Measurements from ENCODE around the gene DNAJC6. TPM values are rescaled to one million over a fixed set of nuclear protein-coding genes. Genes with fewer than 3 reads are reported as not detected.

Gene DNAJC6
- total RNA-seq, 1 donor from 2014 or later: 8.3 TPM

- Histone ChIP-seq H3K4me3 (ENCODE audit: low read depth, low read length) (no peak overlapping the region), H3K36me3 (ENCODE audit: control insufficient read depth, insufficient read depth, low read length) (no peaks in the 10 kb centered on the region), H3K27me3 (ENCODE audit: control insufficient read depth, insufficient read depth, low read length) (no peaks in the 10 kb centered on the region)
- no peak for TF ChIP-seq CTCF (IDR thresholded peaks at IDR 0.05; ENCODE audit: insufficient read depth, low read length, poor library complexity, severe bottlenecking)
- DNase-seq (ENCODE audit: low read depth): no peak
These were observed 105.2 kb downstream of the DNAJC6 start for GRCh38 chr1:65414538-65414937.

- no peak for DNase-seq (ENCODE audit: low read depth)
- TF ChIP-seq CTCF (IDR thresholded peaks at IDR 0.05; ENCODE audit: insufficient read depth, low read length, poor library complexity, severe bottlenecking): no peak
- Histone ChIP-seq H3K27me3 (ENCODE audit: control insufficient read depth, insufficient read depth, low read length) (no peaks in the 10 kb centered on the region), H3K36me3 (ENCODE audit: control insufficient read depth, insufficient read depth, low read length) (no peaks in the 10 kb centered on the region), H3K4me3 (ENCODE audit: low read depth, low read length) (no peak overlapping the region)
These were observed 107.4 kb downstream of the DNAJC6 start for GRCh38 chr1:65416767-65417166.

GRCh38 chr1:65417729-65418128 lies 108.4 kb downstream of the DNAJC6 start:
- Histone ChIP-seq H3K4me3 (ENCODE audit: low read depth, low read length) (no peak overlapping the region), H3K36me3 (ENCODE audit: control insufficient read depth, insufficient read depth, low read length) (no peaks in the 10 kb centered on the region), H3K27me3 (ENCODE audit: control insufficient read depth, insufficient read depth, low read length) (no peaks in the 10 kb centered on the region)
- DNase-seq (ENCODE audit: low read depth): no peak
- TF ChIP-seq CTCF (IDR thresholded peaks at IDR 0.05; ENCODE audit: insufficient read depth, low read length, poor library complexity, severe bottlenecking): no peak

- H3K27me3 ChIP-seq (ENCODE audit: control insufficient read depth, insufficient read depth, low read length): no peaks in the 10 kb centered on the region
- H3K4me3 ChIP-seq (ENCODE audit: low read depth, low read length): no peak overlapping the region
- no peak for TF ChIP-seq CTCF (IDR thresholded peaks at IDR 0.05; ENCODE audit: insufficient read depth, low read length, poor library complexity, severe bottlenecking)
- DNase-seq (ENCODE audit: low read depth): no peak
- no peaks in the 10 kb centered on the region for H3K36me3 ChIP-seq (ENCODE audit: control insufficient read depth, insufficient read depth, low read length)
These were observed 109.3 kb downstream of the DNAJC6 start for GRCh38 chr1:65418522-65419185.

GRCh38 chr1:65419681-65420589 lies 110.6 kb downstream of the DNAJC6 start:
- TF ChIP-seq CTCF (IDR thresholded peaks at IDR 0.05; ENCODE audit: insufficient read depth, low read length, poor library complexity, severe bottlenecking): no peak
- Histone ChIP-seq H3K36me3 (ENCODE audit: control insufficient read depth, insufficient read depth, low read length) (no peaks in the 10 kb centered on the region), H3K27me3 (ENCODE audit: control insufficient read depth, insufficient read depth, low read length) (no peaks in the 10 kb centered on the region), H3K4me3 (ENCODE audit: low read depth, low read length) (peak overlapping the region; percentile 95)
- DNase-seq (ENCODE audit: low read depth): peak; percentile 82
